Panc1 (cell line): ENCODE measurements around the gene SFRP5.

ENCODE experiments used
- CTCF ChIP-seq: fragments of 450-650 bp; IDR thresholded peaks from 2 replicates; pipeline ENCODE4 v1.5.1; 2017; ENCODE audit warnings: mild to moderate bottlenecking
- REST ChIP-seq, 2 experiments: IDR thresholded peaks; 2 replicates each; pipeline ENCODE4 v1.6.1; 2011 to 2012; ENCODE audit warnings: low read depth in 2 of 2, control low read depth in 1 of 2, low read length in 1 of 2, mild to moderate bottlenecking in 1 of 2, moderate library complexity in 1 of 2; ENCODE audit not compliant: insufficient read depth in 1 of 2

DNA sequence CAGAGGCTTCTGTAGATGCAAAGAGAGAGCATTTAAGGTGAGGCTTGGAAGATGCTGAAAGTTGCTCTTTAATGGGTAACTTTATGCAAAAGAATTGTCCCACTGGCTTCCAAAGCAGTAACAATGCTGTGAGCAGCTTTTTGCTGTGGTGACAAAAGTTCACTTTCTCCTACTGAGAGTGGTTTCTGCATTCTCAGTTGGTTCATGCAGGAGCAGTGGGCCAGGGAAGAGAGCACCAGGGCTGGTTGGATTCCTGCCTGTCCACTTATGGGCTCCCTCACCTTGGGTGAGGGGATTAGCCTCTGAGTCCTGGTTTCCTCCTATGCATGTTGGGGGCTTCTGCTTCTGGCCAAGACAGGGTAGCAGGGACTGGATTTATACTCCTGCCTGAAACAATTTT lies 46.8 kb upstream of the SFRP5 start:
- TF ChIP-seq CTCF (no peak), REST (IDR thresholded peaks at IDR 0.05; ENCODE audit: insufficient read depth in 1 of 2, low read depth in 2 of 2, low read length in 1 of 2) (no peak)
